HepG2 (cell line): ENCODE results near the gene U2AF1L4. TPM values are rescaled to one million over a fixed set of nuclear protein-coding genes. Genes with fewer than 3 reads are reported as not detected.

Experiments
- CEBPG ChIP-seq: IDR thresholded peaks from 2 replicates; pipeline ENCODE4 v1.6.1; 2016
- EHMT2 ChIP-seq: fragments of 200-600 bp; sonication (generic); IDR thresholded peaks from 2 replicates; pipeline ENCODE4 v1.7.0; 2017; ENCODE audit warnings: antibody characterized with exemption, low read depth, low read length, borderline replicate concordance
- HDAC1 ChIP-seq: sonication (generic); formaldehyde crosslinking; IDR thresholded peaks from 2 replicates; pipeline ENCODE4 v1.5.1; 2020; ENCODE audit warnings: mild to moderate bottlenecking, missing genetic modification reagents
- HNF4A ChIP-seq: sonication (generic); formaldehyde crosslinking; IDR thresholded peaks from 2 replicates; pipeline ENCODE4 v1.4.0; 2020; ENCODE audit warnings: missing genetic modification reagents
- SP4 ChIP-seq: sonication (generic); formaldehyde crosslinking; IDR thresholded peaks from 2 replicates; pipeline ENCODE4 v1.8.1; 2023; ENCODE audit warnings: mild to moderate bottlenecking, missing genetic modification reagents
- TOE1 ChIP-seq: sonication (generic); formaldehyde crosslinking; IDR thresholded peaks from 2 replicates; pipeline ENCODE4 v1.4.0; 2020; ENCODE audit warnings: mild to moderate bottlenecking, missing genetic modification reagents
- ZFP90 ChIP-seq: sonication (generic); formaldehyde crosslinking; IDR thresholded peaks from 2 replicates; pipeline ENCODE4 v1.8.0; 2022; ENCODE audit warnings: missing genetic modification reagents, mild to moderate bottlenecking, inconsistent platforms, borderline replicate concordance
- ZMYM2 ChIP-seq: sonication (generic); formaldehyde crosslinking; IDR thresholded peaks from 2 replicates; pipeline ENCODE4 v1.8.0; 2022; ENCODE audit warnings: mild to moderate bottlenecking, missing genetic modification reagents
- ZNF20 ChIP-seq: sonication (generic); formaldehyde crosslinking; IDR thresholded peaks from 2 replicates; pipeline ENCODE4 v1.4.0; 2020; ENCODE audit warnings: mild to moderate bottlenecking, moderate library complexity, missing genetic modification reagents
- ZNF232 ChIP-seq: sonication (generic); formaldehyde crosslinking; IDR thresholded peaks from 2 replicates; pipeline ENCODE4 v1.4.0; 2020; ENCODE audit warnings: missing genetic modification reagents, borderline replicate concordance
- ZNF550 ChIP-seq: sonication (generic); formaldehyde crosslinking; IDR thresholded peaks from 2 replicates; pipeline ENCODE4 v1.4.0; 2020; ENCODE audit warnings: mild to moderate bottlenecking, missing genetic modification reagents, borderline replicate concordance
- ZNF749 ChIP-seq: sonication (generic); formaldehyde crosslinking; IDR thresholded peaks from 2 replicates; pipeline ENCODE4 v1.8.0; 2022; ENCODE audit warnings: mild to moderate bottlenecking, missing genetic modification reagents, moderate library complexity, borderline replicate concordance
- ZNF878 ChIP-seq: sonication (generic); formaldehyde crosslinking; IDR thresholded peaks from 2 replicates; pipeline ENCODE4 v1.8.1; 2023; ENCODE audit warnings: mild to moderate bottlenecking, missing genetic modification reagents, moderate library complexity
- polyA plus RNA-seq, 8 experiments: library from polyadenylated mRNA; depleted of rRNA in 3 of 8; stranded (reverse) in 7 of 8; unstranded in 1 of 8; fragments of >200 nt; fragmentation: Illumina TruSeq in 4 of 8; extraction: Trizol in 4 of 8; gene quantifications; 2 replicates each; pipeline versions ENCODE4 v1.2.1 to v1.2.3, GENCODE V29; 2011 to 2016; ENCODE audit warnings: low read depth in 4 of 8, missing spikeins in 1 of 8, mixed read lengths in 1 of 8; ENCODE audit not compliant: insufficient read depth in 1 of 8
- total RNA-seq, 5 experiments: library from RNA; depleted of rRNA; stranded (reverse); fragments of >200 nt; fragmentation: Illumina TruSeq; extraction: Trizol; gene quantifications; 2 replicates each; pipeline ENCODE4 v1.2.3, GENCODE V29; 2016; ENCODE audit warnings: low read depth in 1 of 5
- TF ChIP-seq, protein P1 (sequence below): IDR thresholded peaks from 2 replicates; pipeline ENCODE4 v1.6.1; 2018; ENCODE audit warnings: missing genetic modification reagents
- TF ChIP-seq, protein P2 (sequence below): IDR thresholded peaks from 2 replicates; pipeline ENCODE4 v1.6.1; 2012; ENCODE audit warnings: low read depth, low read length, improper control_type of control experiment
- TF ChIP-seq, protein P3 (sequence below): sonication (generic); formaldehyde crosslinking; IDR thresholded peaks from 2 replicates; pipeline ENCODE4 v1.5.0; 2020; ENCODE audit warnings: missing genetic modification reagents
- TF ChIP-seq, protein P4 (sequence below): sonication (generic); formaldehyde crosslinking; IDR thresholded peaks from 2 replicates; pipeline ENCODE4 v1.4.0; 2020; ENCODE audit warnings: missing genetic modification reagents

U2AF1L4 gene
- total and polyA plus RNA-seq, 2 of the 13 experiments (the other 11 are each of a cell fraction or from before 2014, with no cell fraction given): 7.9 to 15.4 TPM

DNA sequence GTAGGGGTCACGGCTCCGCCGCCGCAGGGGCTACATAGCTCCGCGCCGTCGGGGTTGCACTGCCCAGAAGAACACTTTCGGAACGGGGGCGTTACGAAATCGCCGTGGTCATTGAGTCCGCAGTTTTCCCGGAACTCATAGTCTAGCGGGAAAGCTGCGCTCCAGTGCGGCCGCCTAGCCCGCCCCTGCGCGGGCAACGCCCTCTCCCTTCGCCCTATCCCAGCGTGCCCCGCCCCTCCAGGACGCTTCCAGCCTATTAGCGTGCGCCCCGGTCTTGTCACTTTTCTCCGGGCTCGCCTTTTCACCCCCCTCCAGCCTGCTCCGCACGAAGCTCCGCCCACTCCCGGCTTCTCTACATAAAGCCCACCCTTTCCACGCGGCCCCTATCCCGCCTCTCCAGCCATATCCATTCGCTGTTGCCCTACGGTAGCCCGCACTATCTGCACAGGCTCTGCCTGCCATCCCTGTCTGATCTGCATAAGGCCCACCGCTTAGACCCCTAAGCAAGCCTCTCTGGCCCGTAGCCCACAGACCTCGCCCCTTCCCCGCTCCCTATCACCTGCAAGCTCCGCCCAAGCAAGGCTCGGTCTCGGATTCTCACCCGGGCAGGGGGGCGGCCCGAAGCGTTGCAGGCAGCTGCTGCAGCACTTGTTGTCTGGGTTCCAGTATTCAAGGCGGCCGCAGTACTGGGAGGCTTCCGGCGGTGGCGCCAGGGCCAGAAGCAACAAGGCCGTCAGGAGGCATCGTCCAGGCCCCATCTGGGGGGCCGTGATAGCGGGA lies 4.6 kb downstream of the U2AF1L4 start (continued):
- TF ChIP-seq, protein P1, sequence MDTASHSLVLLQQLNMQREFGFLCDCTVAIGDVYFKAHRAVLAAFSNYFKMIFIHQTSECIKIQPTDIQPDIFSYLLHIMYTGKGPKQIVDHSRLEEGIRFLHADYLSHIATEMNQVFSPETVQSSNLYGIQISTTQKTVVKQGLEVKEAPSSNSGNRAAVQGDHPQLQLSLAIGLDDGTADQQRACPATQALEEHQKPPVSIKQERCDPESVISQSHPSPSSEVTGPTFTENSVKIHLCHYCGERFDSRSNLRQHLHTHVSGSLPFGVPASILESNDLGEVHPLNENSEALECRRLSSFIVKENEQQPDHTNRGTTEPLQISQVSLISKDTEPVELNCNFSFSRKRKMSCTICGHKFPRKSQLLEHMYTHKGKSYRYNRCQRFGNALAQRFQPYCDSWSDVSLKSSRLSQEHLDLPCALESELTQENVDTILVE (CRISPR knock-in tag): peak; percentile 47; the same call in 1 of the 2 replicates
- peak; percentile 47; the same call in 1 of the 2 replicates for TF ChIP-seq HNF4A (CRISPR knock-in tag)
- TF ChIP-seq ZNF749 (CRISPR knock-in tag): no peak
- TF ChIP-seq HDAC1 (CRISPR knock-in tag): peak; percentile 73
- TF ChIP-seq ZNF20 (CRISPR knock-in tag): no peak
- TF ChIP-seq CEBPG (CRISPR knock-in tag): peak; percentile 90
- no peak; the same call in 1 of the 2 replicates for TF ChIP-seq EHMT2
- TF ChIP-seq, protein P2, sequence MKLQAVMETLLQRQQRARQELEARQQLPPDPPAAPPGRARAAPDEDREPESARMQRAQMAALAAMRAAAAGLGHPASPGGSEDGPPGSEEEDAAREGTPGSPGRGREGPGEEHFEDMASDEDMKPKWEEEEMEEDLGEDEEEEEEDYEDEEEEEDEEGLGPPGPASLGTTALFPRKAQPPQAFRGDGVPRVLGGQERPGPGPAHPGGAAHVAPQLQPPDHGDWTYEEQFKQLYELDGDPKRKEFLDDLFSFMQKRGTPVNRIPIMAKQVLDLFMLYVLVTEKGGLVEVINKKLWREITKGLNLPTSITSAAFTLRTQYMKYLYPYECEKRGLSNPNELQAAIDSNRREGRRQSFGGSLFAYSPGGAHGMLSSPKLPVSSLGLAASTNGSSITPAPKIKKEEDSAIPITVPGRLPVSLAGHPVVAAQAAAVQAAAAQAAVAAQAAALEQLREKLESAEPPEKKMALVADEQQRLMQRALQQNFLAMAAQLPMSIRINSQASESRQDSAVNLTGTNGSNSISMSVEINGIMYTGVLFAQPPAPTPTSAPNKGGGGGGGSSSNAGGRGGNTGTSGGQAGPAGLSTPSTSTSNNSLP: no peak
- no peak for TF ChIP-seq ZMYM2
- no peak; the same call in 1 of the 2 replicates for TF ChIP-seq ZNF878 (CRISPR knock-in tag)
- TF ChIP-seq TOE1 (CRISPR knock-in tag): no peak
- peak; percentile 83 for TF ChIP-seq SP4 (CRISPR knock-in tag)
- TF ChIP-seq ZNF232 (CRISPR knock-in tag): no peak
- TF ChIP-seq, protein P3, sequence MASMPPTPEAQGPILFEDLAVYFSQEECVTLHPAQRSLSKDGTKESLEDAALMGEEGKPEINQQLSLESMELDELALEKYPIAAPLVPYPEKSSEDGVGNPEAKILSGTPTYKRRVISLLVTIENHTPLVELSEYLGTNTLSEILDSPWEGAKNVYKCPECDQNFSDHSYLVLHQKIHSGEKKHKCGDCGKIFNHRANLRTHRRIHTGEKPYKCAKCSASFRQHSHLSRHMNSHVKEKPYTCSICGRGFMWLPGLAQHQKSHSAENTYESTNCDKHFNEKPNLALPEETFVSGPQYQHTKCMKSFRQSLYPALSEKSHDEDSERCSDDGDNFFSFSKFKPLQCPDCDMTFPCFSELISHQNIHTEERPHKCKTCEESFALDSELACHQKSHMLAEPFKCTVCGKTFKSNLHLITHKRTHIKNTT (CRISPR knock-in tag): no peak
- TF ChIP-seq ZNF550 (CRISPR knock-in tag): 0 out of 2 replicates have a peak, but pooled peaks have one; percentile 35
- TF ChIP-seq, protein P4, sequence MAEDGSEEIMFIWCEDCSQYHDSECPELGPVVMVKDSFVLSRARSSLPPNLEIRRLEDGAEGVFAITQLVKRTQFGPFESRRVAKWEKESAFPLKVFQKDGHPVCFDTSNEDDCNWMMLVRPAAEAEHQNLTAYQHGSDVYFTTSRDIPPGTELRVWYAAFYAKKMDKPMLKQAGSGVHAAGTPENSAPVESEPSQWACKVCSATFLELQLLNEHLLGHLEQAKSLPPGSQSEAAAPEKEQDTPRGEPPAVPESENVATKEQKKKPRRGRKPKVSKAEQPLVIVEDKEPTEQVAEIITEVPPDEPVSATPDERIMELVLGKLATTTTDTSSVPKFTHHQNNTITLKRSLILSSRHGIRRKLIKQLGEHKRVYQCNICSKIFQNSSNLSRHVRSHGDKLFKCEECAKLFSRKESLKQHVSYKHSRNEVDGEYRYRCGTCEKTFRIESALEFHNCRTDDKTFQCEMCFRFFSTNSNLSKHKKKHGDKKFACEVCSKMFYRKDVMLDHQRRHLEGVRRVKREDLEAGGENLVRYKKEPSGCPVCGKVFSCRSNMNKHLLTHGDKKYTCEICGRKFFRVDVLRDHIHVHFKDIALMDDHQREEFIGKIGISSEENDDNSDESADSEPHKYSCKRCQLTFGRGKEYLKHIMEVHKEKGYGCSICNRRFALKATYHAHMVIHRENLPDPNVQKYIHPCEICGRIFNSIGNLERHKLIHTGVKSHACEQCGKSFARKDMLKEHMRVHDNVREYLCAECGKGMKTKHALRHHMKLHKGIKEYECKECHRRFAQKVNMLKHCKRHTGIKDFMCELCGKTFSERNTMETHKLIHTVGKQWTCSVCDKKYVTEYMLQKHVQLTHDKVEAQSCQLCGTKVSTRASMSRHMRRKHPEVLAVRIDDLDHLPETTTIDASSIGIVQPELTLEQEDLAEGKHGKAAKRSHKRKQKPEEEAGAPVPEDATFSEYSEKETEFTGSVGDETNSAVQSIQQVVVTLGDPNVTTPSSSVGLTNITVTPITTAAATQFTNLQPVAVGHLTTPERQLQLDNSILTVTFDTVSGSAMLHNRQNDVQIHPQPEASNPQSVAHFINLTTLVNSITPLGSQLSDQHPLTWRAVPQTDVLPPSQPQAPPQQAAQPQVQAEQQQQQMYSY (CRISPR knock-in tag): no peak
- no peak for TF ChIP-seq ZFP90 (CRISPR knock-in tag)
